Measurements from ENCODE around the gene MYO9A. TPM values are rescaled to one million over a fixed set of nuclear protein-coding genes. Genes with fewer than 3 reads are reported as not detected.
"Not testable (repeated sequence)": the region's sequence is repeated elsewhere in the genome, so short reads cannot be mapped to it uniquely, and the experiment has no call there.

MYO9A gene
- total and polyA plus RNA-seq, 2 donors (not counting 1 experiment from before 2014, with no cell fraction given) = 6.2 to 66.1 TPM

GRCh38 chr15:72058585-72058984, 59.4 kb downstream of the MYO9A start:
- no CpG with 5 or more reads among the region's 1 CpG for WGBS (ENCODE audit: insufficient coverage)
- Mint-ChIP-seq H3K4me1 (peaks cover 14% of the 10 kb centered on the region), H3K27ac (no peak overlapping the region), H3K4me3 (no peak overlapping the region), H3K9me3 (ENCODE audit: insufficient read depth) (peaks cover 2% of the 10 kb centered on the region), H3K27me3 (no peaks in the 10 kb centered on the region)
- ChIA-PET CTCF (no interaction called here), POLR2A (no interaction called here)
- no peak overlapping the region for H3K4me3 ChIP-seq (ENCODE audit: control extremely low read depth in 1 of 5, extremely low read depth in 1 of 5, insufficient read depth in 1 of 5, low read depth in 2 of 5, low read length in 4 of 5)
- no peak overlapping the region for H3K27ac ChIP-seq (ENCODE audit: low read length in 2 of 2)
- H2AFZ ChIP-seq (ENCODE audit: insufficient read depth, low read depth, low read length, poor library complexity, severe bottlenecking) = no peak overlapping the region
- no peak for ATAC-seq (ENCODE audit: low read depth)
- DNase-seq = no peak
- peaks cover 0 to 4% (median 3%) of the 10 kb centered on the region in 3 donors for H3K9me3 ChIP-seq (ENCODE audit: control extremely low read depth in 1 of 3, control insufficient read depth in 2 of 3, insufficient read depth in 1 of 3, low read length in 2 of 3)
- peaks cover 46% of the 10 kb centered on the region for H3K79me2 ChIP-seq (ENCODE audit: control insufficient read depth, insufficient read depth, low read length)
- no peak overlapping the region for H3K4me2 ChIP-seq (replicated peaks; ENCODE audit: low read depth, low read length, poor library complexity, severe bottlenecking)
- intact Hi-C loops (cut with micrococcal nuclease) = no loop called here
- H3K4me1 ChIP-seq (ENCODE audit: control insufficient read depth in 2 of 2, insufficient read depth in 2 of 2, low read length in 2 of 2) = no peaks in the 10 kb centered on the region
- TF ChIP-seq EZH2 (IDR thresholded peaks at IDR 0.05; ENCODE audit: borderline replicate concordance, insufficient read depth, low read depth, low read length, poor library complexity, severe bottlenecking) (no peak), CTCF (IDR thresholded peaks at IDR 0.05) (no peak)
- H3K9ac ChIP-seq (ENCODE audit: low read length) = no peak overlapping the region
- H3K27me3 ChIP-seq (replicated peaks in 1 of 4; ENCODE audit: control extremely low read depth in 1 of 4, control insufficient read depth in 3 of 4, insufficient read depth in 4 of 4, low read length in 3 of 4) = no peaks in the 10 kb centered on the region
- peaks cover 7% of the 10 kb centered on the region for H4K20me1 ChIP-seq (ENCODE audit: control insufficient read depth, insufficient read depth, low read length, poor library complexity, severe bottlenecking)
- H3K36me3 ChIP-seq (replicated peaks in 1 of 2; ENCODE audit: control extremely low read depth in 1 of 2, control insufficient read depth in 1 of 2, extremely low read depth in 1 of 2, insufficient read depth in 2 of 2, low read length in 1 of 2) = no peaks in the 10 kb centered on the region

GRCh38 chr15:72057548-72058091, 60.3 kb downstream of the MYO9A start:
- Mint-ChIP-seq H3K9me3 (ENCODE audit: insufficient read depth) (no peaks in the 10 kb centered on the region), H3K27ac (no peak overlapping the region), H3K4me3 (no peak overlapping the region), H3K4me1 (peaks cover 11% of the 10 kb centered on the region), H3K27me3 (no peaks in the 10 kb centered on the region)
- TF ChIP-seq CTCF (IDR thresholded peaks at IDR 0.05) = no peak
- no peaks in the 10 kb centered on the region for H3K27me3 ChIP-seq (replicated peaks in 1 of 4; ENCODE audit: control extremely low read depth in 1 of 4, control insufficient read depth in 3 of 4, insufficient read depth in 4 of 4, low read length in 3 of 4)
- no peak overlapping the region for H3K27ac ChIP-seq (ENCODE audit: low read length in 2 of 2)
- intact Hi-C loops (cut with micrococcal nuclease) = no loop called here
- H3K79me2 ChIP-seq (ENCODE audit: control insufficient read depth, insufficient read depth, low read length) = peaks cover 46% of the 10 kb centered on the region
- CTCF ChIA-PET = no interaction called here
- DNase-seq = no peak
- ATAC-seq (ENCODE audit: low read depth) = no peak
- H4K20me1 ChIP-seq (ENCODE audit: control insufficient read depth, insufficient read depth, low read length, poor library complexity, severe bottlenecking) = peaks cover 13% of the 10 kb centered on the region
- H3K36me3 ChIP-seq (replicated peaks in 1 of 2; ENCODE audit: control extremely low read depth in 1 of 2, control insufficient read depth in 1 of 2, extremely low read depth in 1 of 2, insufficient read depth in 2 of 2, low read length in 1 of 2) = no peaks in the 10 kb centered on the region
- no peak overlapping the region for H3K9ac ChIP-seq (ENCODE audit: low read length)
- H3K4me3 ChIP-seq (ENCODE audit: control extremely low read depth in 1 of 5, extremely low read depth in 1 of 5, insufficient read depth in 1 of 5, low read depth in 2 of 5, low read length in 4 of 5) = no peak overlapping the region
- H3K4me1 ChIP-seq (ENCODE audit: control insufficient read depth in 2 of 2, insufficient read depth in 2 of 2, low read length in 2 of 2) = no peaks in the 10 kb centered on the region
- POLR2A ChIA-PET = no interaction called here
- H3K4me2 ChIP-seq (replicated peaks; ENCODE audit: low read depth, low read length, poor library complexity, severe bottlenecking) = no peak overlapping the region
- H2AFZ ChIP-seq (ENCODE audit: insufficient read depth, low read depth, low read length, poor library complexity, severe bottlenecking) = no peak overlapping the region
- H3K9me3 ChIP-seq (ENCODE audit: control extremely low read depth in 1 of 3, control insufficient read depth in 2 of 3, insufficient read depth in 1 of 3, low read length in 2 of 3) = peaks cover 0 to 2% (median 1%) of the 10 kb centered on the region in 3 donors
- 100% methylated on average over 3 of the region's 4 CpGs for WGBS (ENCODE audit: insufficient coverage)

- H3K9me3 ChIP-seq (ENCODE audit: control extremely low read depth in 1 of 3, control insufficient read depth in 2 of 3, insufficient read depth in 1 of 3, low read length in 2 of 3); H3K4me3 ChIP-seq (ENCODE audit: control extremely low read depth in 1 of 5, extremely low read depth in 1 of 5, insufficient read depth in 1 of 5, low read depth in 2 of 5, low read length in 4 of 5); ATAC-seq (ENCODE audit: low read depth); CTCF ChIA-PET; H3K36me3 ChIP-seq (replicated peaks in 1 of 2; ENCODE audit: control extremely low read depth in 1 of 2, control insufficient read depth in 1 of 2, extremely low read depth in 1 of 2, insufficient read depth in 2 of 2, low read length in 1 of 2); POLR2A ChIA-PET; H3K27me3 Mint-ChIP-seq; H3K4me1 ChIP-seq (ENCODE audit: control insufficient read depth in 2 of 2, insufficient read depth in 2 of 2, low read length in 2 of 2); H3K9me3 Mint-ChIP-seq (ENCODE audit: insufficient read depth); H3K27ac ChIP-seq (ENCODE audit: low read length in 2 of 2); DNase-seq; H3K4me2 ChIP-seq (replicated peaks; ENCODE audit: low read depth, low read length, poor library complexity, severe bottlenecking); H3K9ac ChIP-seq (ENCODE audit: low read length); H3K27me3 ChIP-seq (replicated peaks in 1 of 4; ENCODE audit: control extremely low read depth in 1 of 4, control insufficient read depth in 3 of 4, insufficient read depth in 4 of 4, low read length in 3 of 4); H3K27ac Mint-ChIP-seq; intact Hi-C loops (cut with micrococcal nuclease); H3K4me3 Mint-ChIP-seq; H2AFZ ChIP-seq (ENCODE audit: insufficient read depth, low read depth, low read length, poor library complexity, severe bottlenecking): not testable (repeated sequence)
- H3K79me2 ChIP-seq (ENCODE audit: control insufficient read depth, insufficient read depth, low read length) = peaks cover 44% of the 10 kb centered on the region
- 100% methylated on average over 1 of the region's 2 CpGs for WGBS (ENCODE audit: insufficient coverage)
- peaks cover 24% of the 10 kb centered on the region for H4K20me1 ChIP-seq (ENCODE audit: control insufficient read depth, insufficient read depth, low read length, poor library complexity, severe bottlenecking)
- peaks cover 13% of the 10 kb centered on the region for H3K4me1 Mint-ChIP-seq
Observed at GRCh38 chr15:72056217-72056616, 61.7 kb downstream of the MYO9A start.

All from B cell (primary cell).